ENCODE measurements around the gene DCDC1. TPM values are rescaled to one million over a fixed set of nuclear protein-coding genes. Genes with fewer than 3 reads are reported as not detected.

Gene DCDC1
- total RNA-seq, 1 experiment from 2014 or later: 2.2 TPM

DNA sequence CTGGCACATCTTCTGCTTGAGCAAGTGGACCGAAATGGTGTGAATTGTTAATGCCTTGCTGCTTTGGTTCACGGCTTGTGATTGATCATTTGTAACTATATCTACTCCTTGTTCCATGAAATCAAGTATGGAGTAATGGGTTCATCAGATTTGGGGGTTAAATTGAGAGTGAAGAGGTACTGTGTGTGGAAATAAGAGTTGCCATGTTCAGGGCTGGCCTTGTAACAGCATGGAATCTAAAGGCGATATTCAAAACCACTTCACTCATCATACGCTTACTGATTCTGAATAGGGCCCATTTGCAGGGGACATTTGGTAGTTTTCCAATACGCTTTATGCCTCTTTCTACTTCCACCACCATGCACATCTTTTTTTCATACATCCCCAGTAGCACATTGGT is 122.2 kb downstream of the DCDC1 start:
- Histone ChIP-seq H3K36me3 (ENCODE audit: low read depth) (no peaks in the 10 kb centered on the region), H2AFZ (no peak overlapping the region), H3K4me1 (replicated peaks; ENCODE audit: insufficient read depth) (no peaks in the 10 kb centered on the region), H4K20me1 (ENCODE audit: insufficient read depth) (no peaks in the 10 kb centered on the region), H3K27me3 (ENCODE audit: insufficient read depth, low read depth) (no peaks in the 10 kb centered on the region), H3K9me3 (ENCODE audit: insufficient read depth, low read depth) (no peaks in the 10 kb centered on the region), H3K4me3 (no peak overlapping the region), H3K79me2 (ENCODE audit: low read depth) (no peaks in the 10 kb centered on the region), H3F3A (ENCODE audit: insufficient read depth, low read depth) (no peaks in the 10 kb centered on the region), H3K9me2 (ENCODE audit: insufficient read depth) (peaks cover 4% of the 10 kb centered on the region; the same call in 1 of the 2 replicates), H3K4me2 (no peak overlapping the region), H3K27ac (no peak overlapping the region)
- intact Hi-C loops (cut with micrococcal nuclease; ENCODE audit: unreplicated experiment): no loop called here
- no peak for TF ChIP-seq EZH2 (IDR thresholded peaks at IDR 0.05; ENCODE audit: low read depth)
- TF ChIP-seq, protein P1, sequence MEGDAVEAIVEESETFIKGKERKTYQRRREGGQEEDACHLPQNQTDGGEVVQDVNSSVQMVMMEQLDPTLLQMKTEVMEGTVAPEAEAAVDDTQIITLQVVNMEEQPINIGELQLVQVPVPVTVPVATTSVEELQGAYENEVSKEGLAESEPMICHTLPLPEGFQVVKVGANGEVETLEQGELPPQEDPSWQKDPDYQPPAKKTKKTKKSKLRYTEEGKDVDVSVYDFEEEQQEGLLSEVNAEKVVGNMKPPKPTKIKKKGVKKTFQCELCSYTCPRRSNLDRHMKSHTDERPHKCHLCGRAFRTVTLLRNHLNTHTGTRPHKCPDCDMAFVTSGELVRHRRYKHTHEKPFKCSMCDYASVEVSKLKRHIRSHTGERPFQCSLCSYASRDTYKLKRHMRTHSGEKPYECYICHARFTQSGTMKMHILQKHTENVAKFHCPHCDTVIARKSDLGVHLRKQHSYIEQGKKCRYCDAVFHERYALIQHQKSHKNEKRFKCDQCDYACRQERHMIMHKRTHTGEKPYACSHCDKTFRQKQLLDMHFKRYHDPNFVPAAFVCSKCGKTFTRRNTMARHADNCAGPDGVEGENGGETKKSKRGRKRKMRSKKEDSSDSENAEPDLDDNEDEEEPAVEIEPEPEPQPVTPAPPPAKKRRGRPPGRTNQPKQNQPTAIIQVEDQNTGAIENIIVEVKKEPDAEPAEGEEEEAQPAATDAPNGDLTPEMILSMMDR (conservative IDR thresholded peaks at IDR 0.05): no peak
- CTCF ChIA-PET: no interaction called here
- POLR2A ChIA-PET (ENCODE audit: unreplicated experiment): no interaction called here
- no TSS peak for BruUV-seq (replicated peaks)
- no peak for DNase-seq

DNA sequence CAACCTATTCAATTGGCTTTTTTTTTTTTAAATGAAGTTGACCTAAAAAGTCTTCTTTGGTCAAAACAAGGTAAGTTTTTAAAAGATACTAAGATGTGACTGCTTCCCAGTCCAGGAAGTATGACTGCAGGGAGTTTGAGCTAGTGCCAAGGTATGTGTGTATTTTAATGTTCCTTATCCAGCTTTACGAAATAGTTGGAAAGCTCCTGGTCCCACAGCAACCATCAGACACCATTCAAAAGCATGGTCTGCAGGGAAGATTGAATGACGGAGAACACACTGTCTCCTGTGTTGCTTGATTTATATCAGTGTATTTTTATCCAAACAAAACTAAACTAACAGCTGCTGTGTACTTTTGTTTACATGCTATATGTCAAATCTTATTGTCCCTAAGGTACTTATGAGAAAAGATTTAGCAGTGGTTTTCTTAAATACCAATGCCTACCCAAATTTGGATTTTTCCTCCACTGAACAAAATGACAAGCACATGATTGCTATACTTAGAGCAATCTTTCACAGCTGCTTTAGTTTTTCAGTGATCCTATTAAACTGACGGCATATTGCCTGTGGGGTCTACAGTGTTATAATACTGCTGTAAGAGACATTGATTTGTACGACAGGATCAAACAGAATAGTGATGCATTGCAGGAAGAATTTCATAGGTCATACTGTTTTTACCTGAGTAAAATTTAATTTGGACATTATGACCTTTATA is 122.9 kb downstream of the DCDC1 start:
- no peaks in the 10 kb centered on the region for H3K4me1 ChIP-seq (replicated peaks; ENCODE audit: insufficient read depth)
- H3K4me3 ChIP-seq: no peak overlapping the region
- H4K20me1 ChIP-seq (ENCODE audit: insufficient read depth): no peaks in the 10 kb centered on the region
- no peak overlapping the region for H3K27ac ChIP-seq
- H3K9me2 ChIP-seq (ENCODE audit: insufficient read depth): peaks cover 4% of the 10 kb centered on the region; the same call in 1 of the 2 replicates
- TF ChIP-seq, protein P1 (conservative IDR thresholded peaks at IDR 0.05): no peak
- TF ChIP-seq EZH2 (IDR thresholded peaks at IDR 0.05; ENCODE audit: low read depth): no peak
- ChIA-PET POLR2A (ENCODE audit: unreplicated experiment) (no interaction called here), CTCF (interaction anchor here (0.7 kb wide), 1 partner anchor 30 kb away, joined by 3 read pairs; no protein-coding TSS in a partner anchor)
- intact Hi-C loops (cut with micrococcal nuclease; ENCODE audit: unreplicated experiment): no loop called here
- no TSS peak for BruUV-seq (replicated peaks)
- no peaks in the 10 kb centered on the region for H3K27me3 ChIP-seq (ENCODE audit: insufficient read depth, low read depth)
- H3K9me3 ChIP-seq (ENCODE audit: insufficient read depth, low read depth): no peaks in the 10 kb centered on the region
- H3F3A ChIP-seq (ENCODE audit: insufficient read depth, low read depth): no peaks in the 10 kb centered on the region
- no peak overlapping the region for H3K4me2 ChIP-seq
- DNase-seq: no peak
- H2AFZ ChIP-seq: no peak overlapping the region
- H3K79me2 ChIP-seq (ENCODE audit: low read depth): no peaks in the 10 kb centered on the region
- H3K36me3 ChIP-seq (ENCODE audit: low read depth): no peaks in the 10 kb centered on the region

DNA sequence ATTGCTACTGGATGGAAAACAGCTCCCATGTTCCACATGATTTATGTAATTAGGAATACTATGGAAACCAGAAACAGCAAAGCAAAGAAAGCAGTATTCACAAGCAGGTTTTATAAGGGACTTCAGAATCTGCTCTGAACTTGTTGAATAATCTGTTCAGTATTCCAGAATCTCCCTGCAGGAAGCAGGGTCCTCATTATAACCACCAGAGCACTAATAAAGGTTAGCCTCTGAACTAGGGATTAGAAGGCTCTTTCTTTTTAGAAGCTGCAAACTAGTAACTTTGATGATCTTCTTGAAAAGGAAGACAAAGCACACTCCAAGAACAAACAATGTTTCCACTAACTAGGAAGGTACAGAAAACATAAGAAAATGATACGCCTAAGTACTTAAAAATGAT is 125.8 kb downstream of the DCDC1 start:
- no TSS peak for BruUV-seq (replicated peaks)
- Histone ChIP-seq H3K36me3 (ENCODE audit: low read depth) (no peaks in the 10 kb centered on the region), H3K27me3 (ENCODE audit: insufficient read depth, low read depth) (no peaks in the 10 kb centered on the region), H3K79me2 (ENCODE audit: low read depth) (no peaks in the 10 kb centered on the region), H3K4me3 (no peak overlapping the region), H3K4me2 (no peak overlapping the region), H3K4me1 (replicated peaks; ENCODE audit: insufficient read depth) (no peaks in the 10 kb centered on the region), H2AFZ (no peak overlapping the region), H3F3A (ENCODE audit: insufficient read depth, low read depth) (no peaks in the 10 kb centered on the region), H3K27ac (no peak overlapping the region), H4K20me1 (ENCODE audit: insufficient read depth) (no peaks in the 10 kb centered on the region), H3K9me3 (ENCODE audit: insufficient read depth, low read depth) (no peaks in the 10 kb centered on the region), H3K9me2 (ENCODE audit: insufficient read depth) (peaks cover 4% of the 10 kb centered on the region; the same call in 1 of the 2 replicates)
- intact Hi-C loops (cut with micrococcal nuclease; ENCODE audit: unreplicated experiment): no loop called here
- POLR2A ChIA-PET (ENCODE audit: unreplicated experiment): no interaction called here
- CTCF ChIA-PET: no interaction called here
- TF ChIP-seq, protein P1 (conservative IDR thresholded peaks at IDR 0.05): no peak
- no peak for TF ChIP-seq EZH2 (IDR thresholded peaks at IDR 0.05; ENCODE audit: low read depth)
- DNase-seq: no peak
